Ovary (tissue), 9 donors: Measurements from ENCODE around the gene FGD5. TPM values are rescaled to one million over a fixed set of nuclear protein-coding genes. Genes with fewer than 3 reads are reported as not detected.

Experiments used
- DNase-seq, 5 donors: peaks; one replicate each; pipeline ENCODE4 v3.0.0-alpha.2; 2019 to 2020
- H3K27ac ChIP-seq, 2 donors: fragments of 200-600 bp; one replicate each; pipeline versions ENCODE4 v1.5.1 to v1.8.0; 2019 to 2022
- H3K27me3 ChIP-seq: fragments of 200-600 bp; one replicate; pipeline ENCODE4 v1.8.0; 2022
- H3K36me3 ChIP-seq: fragments of 200-600 bp; sonication (generic); one replicate; pipeline ENCODE4 v1.5.1; 2019
- H3K4me1 ChIP-seq: one replicate; pipeline ENCODE4 v1.8.1; 2013; ENCODE audit warnings: mild to moderate bottlenecking, moderate library complexity; ENCODE audit not compliant: insufficient read depth
- H3K4me3 ChIP-seq: fragments of 200-600 bp; sonication (generic); one replicate; pipeline ENCODE4 v1.5.1; 2017
- H3K9me3 ChIP-seq, 2 donors: fragments of 200-600 bp in 1 of 2; sonication (generic) in 1 of 2; one replicate each; pipeline versions ENCODE4 v1.5.1 to v1.8.1; 2013 to 2019; ENCODE audit warnings: mild to moderate bottlenecking in 1 of 2, moderate library complexity in 1 of 2
- CTCF ChIP-seq, 3 donors: fragments of 450-650 bp in 2 of 3; fragments of 200-600 bp in 1 of 3; IDR thresholded peaks; one replicate each; pipeline versions ENCODE4 v1.5.1 to v1.8.0; 2016 to 2022; ENCODE audit warnings: antibody characterized with exemption in 3 of 3, mild to moderate bottlenecking in 1 of 3
- EP300 ChIP-seq: sonication (generic); formaldehyde crosslinking; IDR thresholded peaks from one replicate; pipeline ENCODE4 v1.6.1; 2017; ENCODE audit warnings: antibody characterized with exemption
- POLR2A ChIP-seq: fragments of 450-650 bp; IDR thresholded peaks from one replicate; pipeline ENCODE4 v1.6.1; 2017; ENCODE audit warnings: antibody characterized with exemption, mild to moderate bottlenecking, moderate library complexity
- WGBS, 3 donors: extraction: QIAGEN DNeasy Blood & Tissue Kit in 1 of 3; methylation state at CpG; one replicate each; pipeline versions ENCODE4 v1.1.5 to v1.1.7; 2013 to 2017; 5-methylcytosine and 5-hydroxymethylcytosine counted together
- intact Hi-C, 4 donors: fragments of 100-400 bp; cut with DNase I; formaldehyde crosslinking; loops; one replicate each; pipeline versions ENCODE4 v1.11.0 to v1.15.1; 2022 to 2023
- polyA plus RNA-seq, 2 donors: library from polyadenylated mRNA; stranded (reverse); fragments of 200-250 nt in 1 of 2; fragments of 350-450 nt in 1 of 2; fragmentation: Illumina TruSeq in 1 of 2; extraction: RNeasy Lipid Tissue Mini Kit (QIAGEN cat#74804) in 1 of 2; gene quantifications; one replicate each; pipeline ENCODE4 v1.2.3, GENCODE V29; 2013 to 2014
- total RNA-seq, 7 donors: library from RNA; depleted of rRNA in 2 of 7; stranded (reverse); fragments of >200 nt in 2 of 7; fragmentation: NEBNext Ultra II Directional in 3 of 7; extraction: Animal tissue kit (Norgen Biotek cat#: 25700) in 3 of 7; gene quantifications; one replicate each; pipeline versions ENCODE4 v1.1.0 to v1.2.4, GENCODE V29; 2016 to 2023
- donor health status: DM: no; HTN: no; CAD: no; lungs with moderate emphysema.
- donor health status: DM: no; HTN: no; CAD: no.
- donor health status: Bipolar disorder and iron deficiency.
- donor health status: DM: yes; HTN: yes; CAD: no.
- donor health status: DM: no; HTN: no; CAD: no.
- donor health status: DM: yes; HTN: yes; CAD: no.

FGD5 gene
- total and polyA plus RNA-seq, 9 donors: 5.1 to 38.3 (median 13.0) TPM

GRCh38 chr3:14906355-14906971, 87.7 kb downstream of the FGD5 start:
- no peaks in the 10 kb centered on the region for H3K36me3 ChIP-seq
- 80 to 91% (median 85%) methylated on average over 11 of the region's 11 CpGs for WGBS, 3 donors
- H3K27ac ChIP-seq: no peak overlapping the region
- peaks cover 2% of the 10 kb centered on the region for H3K4me1 ChIP-seq
- H3K4me3 ChIP-seq: no peak overlapping the region
- H3K9me3 ChIP-seq: no peaks in the 10 kb centered on the region
- no peak for TF ChIP-seq EP300
- TF ChIP-seq CTCF (IDR thresholded peaks at IDR 0.05): no peak
- no peak for TF ChIP-seq POLR2A
- intact Hi-C loops: loop anchor here in 1 of 4 donors (10.0 kb wide), 1 partner anchor 1002 kb away; no protein-coding TSS in a partner anchor
- H3K27me3 ChIP-seq: no peaks in the 10 kb centered on the region
- no peak for DNase-seq

DNA sequence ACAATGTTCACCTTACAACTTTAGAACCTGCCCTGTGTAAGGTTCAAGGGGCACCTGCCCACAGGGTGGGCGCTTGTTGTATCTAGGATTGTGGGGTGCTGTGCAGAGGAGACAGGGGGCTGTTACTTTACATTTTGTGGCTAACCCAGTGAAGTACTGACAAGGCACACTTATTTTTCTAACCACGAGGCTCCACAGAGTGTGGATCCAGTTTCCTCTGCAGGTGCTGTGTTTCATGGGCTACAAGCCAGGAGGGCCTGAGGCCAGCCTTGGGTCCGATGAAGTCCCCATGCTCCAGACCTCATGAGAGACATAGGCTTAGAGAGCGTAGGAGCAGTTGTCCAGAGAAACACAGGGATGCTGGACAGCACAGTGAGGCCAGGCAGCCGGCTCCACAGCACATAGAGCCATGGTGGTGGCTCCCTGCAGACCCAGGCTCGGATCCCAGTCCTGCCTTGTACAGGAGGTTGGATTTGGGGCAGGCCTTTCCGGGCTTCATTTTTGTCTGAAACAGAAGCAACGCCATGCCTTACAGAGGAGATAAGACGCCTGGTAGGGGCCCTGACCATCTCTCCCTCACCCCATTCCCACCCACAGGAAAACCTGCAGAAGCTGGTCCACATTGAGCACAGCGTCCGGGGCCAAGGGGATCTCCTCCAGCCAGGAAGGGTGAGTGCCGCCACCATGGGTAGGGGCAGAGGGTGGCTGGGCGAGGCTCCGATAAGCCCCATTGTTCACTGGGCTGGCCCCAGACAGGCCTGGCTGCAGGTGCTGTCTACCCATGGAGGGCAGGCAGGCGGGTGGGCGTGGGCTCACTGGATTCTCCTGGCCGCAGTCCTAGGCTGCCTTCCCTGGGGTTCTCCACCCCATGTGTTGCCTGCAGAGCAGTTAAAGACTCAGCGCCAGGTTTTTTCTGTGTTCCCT, 88.5 kb downstream of the FGD5 start:
- no peaks in the 10 kb centered on the region for H3K27me3 ChIP-seq
- no peaks in the 10 kb centered on the region for H3K9me3 ChIP-seq
- H3K4me3 ChIP-seq: no peak overlapping the region
- H3K36me3 ChIP-seq: no peaks in the 10 kb centered on the region
- whole genome bisulfite sequencing, 3 donors: 55 to 67% (median 57%) methylated on average over 18 of the region's 18 CpGs
- intact Hi-C loops: loop anchor here in 1 of 4 donors (10.0 kb wide), 1 partner anchor 1003 kb away; no protein-coding TSS in a partner anchor
- no peak for TF ChIP-seq EP300
- no peak for TF ChIP-seq CTCF (IDR thresholded peaks at IDR 0.05)
- H3K4me1 ChIP-seq: peaks cover 2% of the 10 kb centered on the region
- DNase-seq: peak in 1 of 5 donors; percentile 58
- H3K27ac ChIP-seq: no peak overlapping the region

DNA sequence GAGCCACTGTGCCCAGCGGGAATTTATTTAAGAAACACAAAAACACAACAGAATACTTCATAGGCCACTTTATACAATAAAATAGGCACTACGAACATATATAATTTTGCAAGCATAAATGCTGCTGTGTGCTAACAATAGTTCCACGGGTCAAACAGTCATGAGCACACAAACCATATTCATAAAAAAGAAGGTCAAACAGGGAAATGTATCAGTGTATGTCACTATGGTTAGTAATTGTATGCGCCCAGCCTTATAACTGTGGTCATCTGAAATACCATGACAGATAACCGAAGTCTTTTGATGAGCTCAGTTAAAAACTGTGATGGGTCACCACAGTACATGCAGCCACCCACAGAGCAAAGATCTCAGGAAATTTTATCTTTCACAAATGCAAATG, 90.5 kb downstream of the FGD5 start:
- no peak for DNase-seq

More for the DNA sequence above, 90.5 kb downstream of the FGD5 start:
- WGBS, 3 donors: 91 to 99% (median 93%) methylated on average over 5 of the region's 5 CpGs
- H3K36me3 ChIP-seq: no peaks in the 10 kb centered on the region
- intact Hi-C loops: loop anchor here in 1 of 4 donors (10.0 kb wide), 1 partner anchor 1004 kb away; no protein-coding TSS in a partner anchor
- no peak overlapping the region for H3K27ac ChIP-seq
- no peak for TF ChIP-seq POLR2A
- no peak for TF ChIP-seq CTCF (IDR thresholded peaks at IDR 0.05)
- TF ChIP-seq EP300: no peak
- no peaks in the 10 kb centered on the region for H3K27me3 ChIP-seq
- peaks cover 2% of the 10 kb centered on the region for H3K4me1 ChIP-seq
- no peaks in the 10 kb centered on the region for H3K9me3 ChIP-seq
- no peak overlapping the region for H3K4me3 ChIP-seq
